Natural killer cell (primary cell): ENCODE data around the gene MSI2. TPM values are rescaled to one million over a fixed set of nuclear protein-coding genes. Genes with fewer than 3 reads are reported as not detected.

ENCODE experiments used
- ATAC-seq, 3 donors: fragments of 150-1000 bp in 2 of 3; fragments of 200-7000 bp in 1 of 3; cut with Tn5 transposase; 1 replicate in 1 of 3; 2 replicates in 2 of 3; pipeline ENCODE4 v1.10.0; 2021; ENCODE audit warnings: mild to moderate bottlenecking in 2 of 3, moderate library complexity in 2 of 3
- DNase-seq, 2 donors: peaks; one replicate each; pipeline versions ENCODE4 v3.0.0 to v3.0.0-alpha.2; 2013 to 2021; ENCODE audit warnings: mixed read lengths in 1 of 2
- H3K27ac ChIP-seq: one replicate; pipeline ENCODE4 v1.5.1; 2013; ENCODE audit warnings: mild to moderate bottlenecking, low read length
- H3K27me3 ChIP-seq: one replicate; pipeline ENCODE4 v1.6.1; 2013; ENCODE audit warnings: low read length; ENCODE audit not compliant: control insufficient read depth, insufficient read depth
- H3K36me3 ChIP-seq: one replicate; pipeline ENCODE4 v1.6.1; 2013; ENCODE audit warnings: low read length; ENCODE audit not compliant: control insufficient read depth, insufficient read depth
- H3K4me1 ChIP-seq: one replicate; pipeline ENCODE4 v1.6.1; 2013; ENCODE audit warnings: low read length; ENCODE audit not compliant: control insufficient read depth, insufficient read depth
- H3K4me3 ChIP-seq: one replicate; pipeline ENCODE4 v1.5.1; 2013; ENCODE audit warnings: low read length
- H3K9me3 ChIP-seq: one replicate; pipeline ENCODE4 v1.6.1; 2013; ENCODE audit warnings: low read length; ENCODE audit not compliant: control insufficient read depth, insufficient read depth
- H3K27ac Mint-ChIP-seq, 2 donors: one replicate each; pipeline ENCODE4 v1.8.0; 2022; ENCODE audit warnings: mild to moderate bottlenecking in 2 of 2, mixed read lengths in 2 of 2, moderate library complexity in 1 of 2
- H3K27me3 Mint-ChIP-seq, 2 donors: one replicate each; pipeline ENCODE4 v1.8.0; 2022; ENCODE audit warnings: low read depth in 2 of 2, mixed read lengths in 2 of 2
- H3K36me3 Mint-ChIP-seq: one replicate; pipeline ENCODE4 v1.8.0; 2022; ENCODE audit warnings: mixed read lengths
- H3K4me1 Mint-ChIP-seq, 2 donors: one replicate each; pipeline ENCODE4 v1.8.0; 2022; ENCODE audit warnings: mixed read lengths in 2 of 2
- H3K4me3 Mint-ChIP-seq: one replicate; pipeline ENCODE4 v1.8.0; 2022; ENCODE audit warnings: mild to moderate bottlenecking, moderate library complexity, mixed read lengths
- H3K9me3 Mint-ChIP-seq, 2 donors: one replicate each; pipeline ENCODE4 v1.8.0; 2022; ENCODE audit warnings: mixed read lengths in 2 of 2
- CTCF ChIP-seq: fragments of 200-600 bp; IDR thresholded peaks from one replicate; pipeline ENCODE4 v1.8.0; 2022; ENCODE audit warnings: antibody characterized with exemption
- WGBS: methylation state at CpG from one replicate; pipeline ENCODE4 v1.1.7; 2013; ENCODE audit warnings: missing lambda C conversion rate; ENCODE audit not compliant: insufficient coverage; 5-methylcytosine and 5-hydroxymethylcytosine counted together
- intact Hi-C: fragments of 100-400 bp; cut with micrococcal nuclease; formaldehyde crosslinking; loops from one replicate; pipeline ENCODE4 v1.14.2; 2022
- total RNA-seq, 4 donors: library from RNA; stranded (reverse); fragments of 120-200 nt in 1 of 4; gene quantifications; one replicate each; pipeline versions ENCODE4 v1.2.3 to v1.2.4, GENCODE V29; 2013 to 2022

MSI2 gene
- total RNA-seq, 3 donors from 2014 or later (not counting 1 experiment from before 2014, with no cell fraction given) = 95.5 to 145 (median 96.8) TPM

DNA sequence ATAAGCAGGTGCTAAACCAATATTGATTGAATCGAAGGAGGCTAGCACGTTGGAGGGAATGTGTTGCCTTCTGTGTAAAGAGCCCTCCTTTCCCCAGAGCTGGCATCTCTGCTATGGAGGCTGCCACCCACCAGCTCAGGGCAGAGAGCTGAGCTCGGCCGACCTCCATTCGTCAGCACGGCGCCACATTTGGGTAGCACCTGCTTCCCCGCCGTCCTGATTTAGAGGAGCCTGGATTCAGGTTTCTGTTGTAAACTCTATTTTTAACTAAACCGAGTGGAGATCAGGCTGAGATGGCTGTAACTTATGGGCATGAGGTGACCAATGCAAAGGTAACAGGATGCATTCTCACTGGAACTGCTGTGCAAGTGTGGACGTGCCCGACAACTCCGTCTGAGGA is 316.3 kb downstream of the MSI2 start:
- no peak for TF ChIP-seq CTCF
- no peaks in the 10 kb centered on the region for H3K9me3 ChIP-seq
- WGBS = 96% methylated on average over 13 of the region's 13 CpGs
- DNase-seq = no peak
- no peaks in the 10 kb centered on the region for H3K36me3 ChIP-seq
- intact Hi-C loops = no loop called here
- Mint-ChIP-seq H3K27ac (no peak overlapping the region), H3K4me3 (no peak overlapping the region), H3K9me3 (no peaks in the 10 kb centered on the region), H3K27me3 (no peaks in the 10 kb centered on the region), H3K4me1 (peaks cover 0 to 6% of the 10 kb centered on the region in 2 donors), H3K36me3 (no peaks in the 10 kb centered on the region)
- no peak overlapping the region for H3K4me3 ChIP-seq
- ATAC-seq = no peak
- H3K27me3 ChIP-seq = no peaks in the 10 kb centered on the region
- H3K27ac ChIP-seq = no peak overlapping the region
- H3K4me1 ChIP-seq = peaks cover 7% of the 10 kb centered on the region

GRCh38 chr17:57574040-57574513 is 317.8 kb downstream of the MSI2 start:
- DNase-seq (no peak), ATAC-seq (no peak)
- Mint-ChIP-seq H3K4me1 (peaks cover 0 to 6% of the 10 kb centered on the region in 2 donors), H3K36me3 (no peaks in the 10 kb centered on the region), H3K4me3 (no peak overlapping the region), H3K27ac (no peak overlapping the region), H3K9me3 (no peaks in the 10 kb centered on the region), H3K27me3 (no peaks in the 10 kb centered on the region)
- Histone ChIP-seq H3K27ac (no peak overlapping the region), H3K9me3 (no peaks in the 10 kb centered on the region), H3K4me3 (no peak overlapping the region), H3K4me1 (peaks cover 7% of the 10 kb centered on the region), H3K36me3 (no peaks in the 10 kb centered on the region), H3K27me3 (no peaks in the 10 kb centered on the region)
- intact Hi-C loops = no loop called here
- 93% methylated on average over 4 of the region's 4 CpGs for WGBS
- TF ChIP-seq CTCF = no peak

GRCh38 chr17:57576744-57577143 is 320.4 kb downstream of the MSI2 start:
- no peaks in the 10 kb centered on the region for H3K27me3 Mint-ChIP-seq
- no peaks in the 10 kb centered on the region for H3K36me3 ChIP-seq
- 78% methylated on average over 8 of the region's 8 CpGs for WGBS
- no peak for TF ChIP-seq CTCF
- ATAC-seq (no peak), DNase-seq (no peak)
- H3K27ac ChIP-seq = no peak overlapping the region
- no peak overlapping the region for H3K4me3 Mint-ChIP-seq
- peaks cover 7% of the 10 kb centered on the region for H3K4me1 ChIP-seq
- no peak overlapping the region for H3K4me3 ChIP-seq
- intact Hi-C loops = no loop called here
- H3K27me3 ChIP-seq = no peaks in the 10 kb centered on the region
- no peaks in the 10 kb centered on the region for H3K36me3 Mint-ChIP-seq
- no peak overlapping the region for H3K27ac Mint-ChIP-seq
- no peaks in the 10 kb centered on the region for H3K9me3 Mint-ChIP-seq
- H3K4me1 Mint-ChIP-seq = peaks cover 0 to 6% of the 10 kb centered on the region in 2 donors
- H3K9me3 ChIP-seq = no peaks in the 10 kb centered on the region
